Gastroesophageal sphincter (tissue), 4 donors: ENCODE data around the gene PXYLP1. TPM values are rescaled to one million over a fixed set of nuclear protein-coding genes. Genes with fewer than 3 reads are reported as not detected.
A peak's percentile ranks its signal among the peaks of the same experiment; 100 is the strongest.

Experiments used
- ATAC-seq: fragments of 150-250 bp; one replicate; pipeline ENCODE4 v1.9.1; 2016; ENCODE audit warnings: mild to moderate bottlenecking, moderate library complexity
- H3K27ac ChIP-seq, 4 donors: fragments of 200-600 bp; sonication (generic) in 3 of 4; 1 replicate in 3 of 4; 2 replicates in 1 of 4; pipeline ENCODE4 v1.5.1; 2016 to 2019
- H3K27me3 ChIP-seq: fragments of 200-600 bp; sonication (generic); one replicate; pipeline ENCODE4 v1.5.1; 2019
- H3K36me3 ChIP-seq, 2 donors: fragments of 200-600 bp; sonication (generic); one replicate each; pipeline ENCODE4 v1.5.1; 2019; ENCODE audit warnings: control low read depth in 1 of 2
- H3K4me1 ChIP-seq, 3 donors: fragments of 200-600 bp; sonication (generic); 1 replicate in 2 of 3; 2 replicates in 1 of 3; pipeline ENCODE4 v1.5.1; 2016 to 2019; ENCODE audit warnings: control low read depth in 2 of 3
- H3K4me3 ChIP-seq, 2 donors: fragments of 200-600 bp; sonication (generic); one replicate each; pipeline ENCODE4 v1.5.1; 2019; ENCODE audit warnings: mild to moderate bottlenecking in 1 of 2, moderate library complexity in 1 of 2
- H3K9me3 ChIP-seq, 3 donors: fragments of 200-600 bp; sonication (generic); one replicate each; pipeline ENCODE4 v1.5.1; 2017 to 2019; ENCODE audit warnings: control low read depth in 2 of 3
- CTCF ChIP-seq, 4 experiments: fragments of 200-600 bp in 2 of 4; fragments of 450-650 bp in 2 of 4; sonication (generic) in 1 of 4; IDR thresholded peaks; one replicate each; pipeline ENCODE4 v1.5.1; 2017 to 2019; ENCODE audit warnings: antibody characterized with exemption in 4 of 4, mild to moderate bottlenecking in 2 of 4, moderate library complexity in 2 of 4
- EP300 ChIP-seq: sonication (generic); formaldehyde crosslinking; IDR thresholded peaks from one replicate; pipeline ENCODE4 v1.6.1; 2017; ENCODE audit warnings: antibody characterized with exemption, mild to moderate bottlenecking
- POLR2A ChIP-seq, 2 donors: fragments of 450-650 bp; IDR thresholded peaks; one replicate each; pipeline ENCODE4 v1.6.1; 2017; ENCODE audit warnings: antibody characterized with exemption in 2 of 2, mild to moderate bottlenecking in 2 of 2, moderate library complexity in 1 of 2
- POLR2AphosphoS5 ChIP-seq: sonication (generic); formaldehyde crosslinking; IDR thresholded peaks from one replicate; pipeline ENCODE4 v1.6.1; 2017; ENCODE audit warnings: antibody characterized with exemption
- WGBS, 2 donors: methylation state at CpG; one replicate each; pipeline ENCODE4 v1.1.5; 2018; ENCODE audit warnings: low coverage in 1 of 2; 5-methylcytosine and 5-hydroxymethylcytosine counted together
- total RNA-seq, 4 donors: library from RNA; depleted of rRNA; stranded (reverse); fragments of >200 nt; gene quantifications; one replicate each; pipeline ENCODE4 v1.1.0, GENCODE V29; 2016

The PXYLP1 gene
- total RNA-seq, 4 donors from 2014 or later = 6.5 to 16.9 (median 10.0) TPM

DNA sequence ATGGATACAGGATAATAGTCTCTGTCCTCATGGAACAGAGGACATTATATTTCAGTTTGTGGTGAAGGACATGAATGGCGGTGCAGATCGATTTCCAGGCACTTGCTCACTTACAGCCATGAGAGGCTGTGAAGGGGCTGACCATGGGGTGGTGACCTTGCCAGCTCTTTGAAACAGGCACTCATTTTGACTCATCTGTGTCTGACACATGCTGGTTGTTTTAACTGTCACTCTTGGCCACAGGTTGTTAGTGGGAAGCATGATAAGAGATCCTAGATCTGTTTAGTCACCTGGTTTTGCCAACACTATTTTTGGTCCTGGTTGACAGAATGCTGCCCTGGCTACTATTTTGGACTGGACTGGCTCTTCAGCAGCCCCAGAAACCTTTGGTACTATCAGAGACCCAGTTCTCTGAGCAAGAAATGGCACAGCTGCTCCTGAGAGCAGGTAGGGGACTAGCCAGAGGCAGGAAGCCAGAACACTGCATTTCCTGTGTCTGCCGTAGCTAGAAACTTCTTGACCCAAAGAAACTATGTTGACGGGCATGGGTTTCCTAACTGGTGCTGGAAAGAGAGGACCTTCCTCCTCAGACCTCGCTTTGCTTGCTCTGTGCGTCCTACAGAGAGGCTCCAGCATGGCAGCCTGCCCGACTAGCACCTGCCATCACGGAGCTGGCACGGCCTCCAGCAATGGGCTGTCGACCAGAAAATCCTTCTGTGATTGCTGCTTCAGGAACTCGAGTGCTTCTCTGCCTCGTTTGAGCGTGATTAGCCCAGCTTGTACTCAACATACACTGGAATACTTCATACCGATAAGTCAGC is 6.3 kb downstream of the PXYLP1 start:
- peaks cover 0 to 10% of the 10 kb centered on the region in 2 donors for H3K36me3 ChIP-seq
- H3K9me3 ChIP-seq = no peaks in the 10 kb centered on the region
- WGBS, 2 donors = 53 to 72% methylated on average over 4 to 14 of the region's 14 CpGs
- H3K27ac ChIP-seq = peak overlapping the region in 3 of 4 donors; percentile 2 to 55 (median 46)
- peaks cover 0 to 37% (median 5%) of the 10 kb centered on the region in 3 donors for H3K4me1 ChIP-seq
- peak; percentile 32 for ATAC-seq
- H3K27me3 ChIP-seq = no peaks in the 10 kb centered on the region
- TF ChIP-seq EP300 = no peak
- no peak for TF ChIP-seq CTCF (IDR thresholded peaks at IDR 0.05)
- peak; percentile 29 for TF ChIP-seq POLR2AphosphoS5
- no peak overlapping the region for H3K4me3 ChIP-seq

- TF ChIP-seq CTCF (IDR thresholded peaks at IDR 0.05) (no peak), EP300 (no peak), POLR2A (IDR thresholded peaks at IDR 0.05) (no peak), POLR2AphosphoS5 (no peak)
- no peaks in the 10 kb centered on the region for H3K27me3 ChIP-seq
- H3K36me3 ChIP-seq = peaks cover 0 to 10% of the 10 kb centered on the region in 2 donors
- peaks cover 0 to 34% (median 5%) of the 10 kb centered on the region in 3 donors for H3K4me1 ChIP-seq
- 73 to 85% methylated on average over 4 of the region's 5 CpGs for WGBS, 2 donors
- ATAC-seq = no peak
- no peak overlapping the region for H3K4me3 ChIP-seq
- no peak overlapping the region for H3K27ac ChIP-seq
- H3K9me3 ChIP-seq = no peaks in the 10 kb centered on the region
Measured at GRCh38 chr3:141239511-141240281, 8.1 kb downstream of the PXYLP1 start.

DNA sequence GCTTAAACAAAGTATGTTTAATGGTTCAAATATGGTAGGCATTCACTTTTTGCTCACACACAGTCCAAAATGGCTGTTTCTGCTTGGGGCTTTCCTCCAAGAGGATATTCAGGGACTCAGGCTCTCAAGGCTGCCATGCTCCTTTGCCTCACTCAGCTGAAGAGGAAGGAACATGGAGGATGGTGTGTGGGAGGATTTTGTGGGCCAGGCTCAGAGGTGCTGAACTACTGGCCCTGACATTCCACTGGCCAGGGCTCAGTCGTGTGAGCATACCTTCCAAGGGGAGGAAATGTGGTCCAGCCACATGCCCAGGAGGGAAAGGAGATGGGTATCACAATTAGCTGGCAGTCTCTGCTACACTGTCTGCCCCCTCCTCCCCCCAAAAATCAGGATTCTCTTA is 8.7 kb downstream of the PXYLP1 start:
- H3K36me3 ChIP-seq = peaks cover 0 to 7% of the 10 kb centered on the region in 2 donors
- TF ChIP-seq EP300 (no peak), POLR2AphosphoS5 (no peak), CTCF (IDR thresholded peaks at IDR 0.05) (no peak), POLR2A (IDR thresholded peaks at IDR 0.05) (no peak)
- no peak overlapping the region for H3K27ac ChIP-seq
- no peaks in the 10 kb centered on the region for H3K9me3 ChIP-seq
- ATAC-seq = no peak
- no CpG with 5 or more reads among the region's 1 CpG for WGBS, 2 donors
- H3K27me3 ChIP-seq = no peaks in the 10 kb centered on the region
- H3K4me1 ChIP-seq = peaks cover 0 to 34% (median 5%) of the 10 kb centered on the region in 3 donors
- H3K4me3 ChIP-seq = no peak overlapping the region

DNA sequence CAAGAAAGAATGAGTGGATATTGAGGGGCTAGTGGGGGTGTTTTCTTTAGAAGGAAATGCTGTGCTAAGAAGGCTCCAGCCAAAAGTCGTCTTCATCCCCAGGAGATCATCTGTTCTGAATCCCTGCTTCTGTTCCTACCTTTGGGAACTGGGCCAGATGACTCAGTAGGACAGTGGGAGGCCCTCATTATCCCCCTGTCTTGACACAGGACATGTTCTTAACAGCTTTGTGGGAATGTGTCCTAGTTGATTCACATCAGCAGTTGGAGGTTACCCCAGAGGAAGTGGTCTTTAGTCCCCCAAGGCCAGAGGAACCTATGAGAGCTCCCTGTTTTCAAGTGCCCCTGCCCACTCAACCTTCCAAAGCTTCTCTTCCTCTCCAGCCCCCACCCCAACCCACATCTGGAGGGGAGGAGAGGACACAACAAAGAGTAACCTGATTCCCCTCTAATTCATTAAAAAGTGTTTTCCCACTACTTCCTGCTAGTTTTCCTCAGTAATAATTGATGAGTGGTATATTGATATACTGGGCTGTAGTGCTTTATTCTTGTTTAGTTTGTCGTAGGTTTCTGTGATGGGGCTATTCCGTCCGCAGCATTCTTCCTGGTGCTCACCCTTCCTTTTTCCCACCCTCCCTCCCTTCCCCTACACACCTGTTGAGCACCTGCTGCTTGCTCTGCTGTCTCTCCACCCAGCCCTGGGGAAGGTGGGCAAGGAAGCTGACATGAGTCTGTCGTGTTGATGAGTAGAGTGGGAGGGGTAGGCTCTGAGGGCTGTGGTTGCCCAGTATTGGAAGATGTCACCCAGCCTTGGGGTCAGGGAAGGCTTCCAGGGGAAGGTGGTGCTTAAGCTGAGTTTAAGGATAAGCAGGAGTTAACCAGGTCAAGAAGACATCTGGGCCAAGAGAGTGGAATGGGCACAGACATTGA is 9.3 kb downstream of the PXYLP1 start:
- WGBS, 2 donors = 57 to 58% methylated on average over 3 to 4 of the region's 5 CpGs
- ATAC-seq = no peak
- no peaks in the 10 kb centered on the region for H3K27me3 ChIP-seq
- peaks cover 0 to under 1% of the 10 kb centered on the region in 2 donors for H3K36me3 ChIP-seq
- H3K27ac ChIP-seq = peak overlapping the region in 1 of 4 donors; percentile 63
- H3K4me1 ChIP-seq = peaks cover 0 to 34% (median 5%) of the 10 kb centered on the region in 3 donors
- no peak for TF ChIP-seq POLR2AphosphoS5
- no peak for TF ChIP-seq CTCF (IDR thresholded peaks at IDR 0.05)
- no peak for TF ChIP-seq POLR2A (IDR thresholded peaks at IDR 0.05)
- no peak for TF ChIP-seq EP300
- H3K4me3 ChIP-seq = no peak overlapping the region
- no peaks in the 10 kb centered on the region for H3K9me3 ChIP-seq
